ENCODE results near the gene SPRED2. TPM values are rescaled to one million over a fixed set of nuclear protein-coding genes. Genes with fewer than 3 reads are reported as not detected.

Gene SPRED2
- total RNA-seq, 1 donor from 2014 or later = 11.1 TPM

DNA sequence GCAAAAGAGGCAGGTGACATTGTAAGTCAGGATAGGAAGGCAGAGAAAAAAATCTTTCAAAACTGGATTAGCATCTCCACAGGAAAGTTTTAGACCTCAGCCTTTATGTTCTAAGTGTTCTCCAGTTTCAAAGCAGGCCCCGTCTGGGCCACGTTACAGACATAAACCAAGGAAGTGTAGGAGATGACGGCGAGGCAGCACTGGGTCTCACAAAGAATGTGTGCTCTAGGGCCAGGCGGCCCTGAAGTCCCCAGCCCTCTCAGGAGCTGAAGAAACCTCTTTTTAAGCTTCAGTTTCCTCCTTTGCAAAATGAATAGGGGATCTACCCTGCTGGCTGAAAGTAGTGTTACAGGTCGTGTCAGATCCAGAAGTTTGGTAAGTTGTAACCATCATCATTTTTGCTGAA, 81.7 kb downstream of the SPRED2 start:
- H3K4me3 ChIP-seq (ENCODE audit: low read depth, low read length) = no peak overlapping the region
- no peak for DNase-seq (ENCODE audit: low read depth)
- TF ChIP-seq, protein P1, sequence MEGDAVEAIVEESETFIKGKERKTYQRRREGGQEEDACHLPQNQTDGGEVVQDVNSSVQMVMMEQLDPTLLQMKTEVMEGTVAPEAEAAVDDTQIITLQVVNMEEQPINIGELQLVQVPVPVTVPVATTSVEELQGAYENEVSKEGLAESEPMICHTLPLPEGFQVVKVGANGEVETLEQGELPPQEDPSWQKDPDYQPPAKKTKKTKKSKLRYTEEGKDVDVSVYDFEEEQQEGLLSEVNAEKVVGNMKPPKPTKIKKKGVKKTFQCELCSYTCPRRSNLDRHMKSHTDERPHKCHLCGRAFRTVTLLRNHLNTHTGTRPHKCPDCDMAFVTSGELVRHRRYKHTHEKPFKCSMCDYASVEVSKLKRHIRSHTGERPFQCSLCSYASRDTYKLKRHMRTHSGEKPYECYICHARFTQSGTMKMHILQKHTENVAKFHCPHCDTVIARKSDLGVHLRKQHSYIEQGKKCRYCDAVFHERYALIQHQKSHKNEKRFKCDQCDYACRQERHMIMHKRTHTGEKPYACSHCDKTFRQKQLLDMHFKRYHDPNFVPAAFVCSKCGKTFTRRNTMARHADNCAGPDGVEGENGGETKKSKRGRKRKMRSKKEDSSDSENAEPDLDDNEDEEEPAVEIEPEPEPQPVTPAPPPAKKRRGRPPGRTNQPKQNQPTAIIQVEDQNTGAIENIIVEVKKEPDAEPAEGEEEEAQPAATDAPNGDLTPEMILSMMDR (conservative IDR thresholded peaks at IDR 0.05; ENCODE audit: low read depth, low read length) = peak; percentile 36

DNA sequence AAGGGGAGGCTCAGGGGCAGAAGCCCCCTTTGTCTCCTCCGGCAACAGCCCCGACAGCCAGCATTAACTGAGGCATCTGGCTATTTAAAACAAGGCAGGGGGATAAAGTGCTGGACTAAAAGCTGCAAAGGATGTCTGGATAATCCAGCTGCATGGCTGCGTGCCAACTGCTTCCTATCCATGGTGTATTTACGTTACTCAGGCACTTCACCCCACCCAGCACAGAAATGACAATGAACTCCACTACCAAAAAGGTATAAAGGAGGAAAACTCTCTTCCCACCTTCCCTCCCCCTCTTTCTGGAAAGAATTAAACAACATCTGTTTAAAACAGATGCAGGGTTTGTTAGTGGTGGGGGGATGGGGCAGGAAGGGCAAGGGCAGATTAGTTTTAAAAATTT, 82.5 kb downstream of the SPRED2 start:
- H3K4me3 ChIP-seq (ENCODE audit: low read depth, low read length) = no peak overlapping the region
- TF ChIP-seq, protein P1 (conservative IDR thresholded peaks at IDR 0.05; ENCODE audit: low read depth, low read length) = no peak
- DNase-seq (ENCODE audit: low read depth) = no peak

DNA sequence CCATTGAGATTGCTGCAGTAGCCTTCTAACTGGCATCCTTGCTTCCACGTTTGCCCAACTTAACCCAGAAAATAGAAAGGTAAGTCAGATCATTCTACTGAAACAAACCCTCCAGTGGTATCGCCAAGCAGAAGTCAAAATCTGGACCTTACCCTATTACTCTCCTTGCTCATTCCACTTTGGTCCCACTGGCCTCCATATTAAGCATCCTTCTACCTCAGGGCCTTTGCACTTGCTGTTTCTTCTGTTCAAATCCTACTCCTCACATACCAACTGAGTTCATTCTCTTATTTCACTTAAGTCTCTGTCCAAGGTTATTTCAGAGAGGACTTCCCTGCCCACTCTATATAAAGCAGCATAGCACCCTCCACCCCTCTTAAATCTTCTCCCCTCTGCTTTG, 84.5 kb downstream of the SPRED2 start:
- H3K4me3 ChIP-seq (ENCODE audit: low read depth, low read length) = no peak overlapping the region
- DNase-seq (ENCODE audit: low read depth) = no peak
- TF ChIP-seq, protein P1 (conservative IDR thresholded peaks at IDR 0.05; ENCODE audit: low read depth, low read length) = no peak

DNA sequence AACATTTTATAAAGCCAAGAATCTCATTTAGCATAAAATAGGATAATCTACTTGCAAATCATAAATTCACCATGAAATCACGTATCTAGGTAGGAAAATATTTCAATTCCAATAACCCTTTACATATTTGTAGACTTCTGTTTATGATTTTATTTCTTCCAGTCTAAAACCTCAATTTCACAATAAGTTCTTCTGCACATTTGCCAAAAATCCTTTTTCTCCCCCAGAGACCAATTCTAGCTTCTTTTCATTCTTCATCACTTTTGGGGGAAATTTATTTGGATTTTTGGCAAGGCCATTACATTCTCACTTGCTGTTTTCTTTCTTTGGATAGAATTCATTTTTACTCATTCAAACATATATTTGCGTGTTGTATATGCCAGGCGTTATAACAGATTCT, 86.8 kb downstream of the SPRED2 start:
- TF ChIP-seq, protein P1 (conservative IDR thresholded peaks at IDR 0.05; ENCODE audit: low read depth, low read length) = no peak
- H3K4me3 ChIP-seq (ENCODE audit: low read depth, low read length) = no peak overlapping the region
- DNase-seq (ENCODE audit: low read depth) = no peak

DNA sequence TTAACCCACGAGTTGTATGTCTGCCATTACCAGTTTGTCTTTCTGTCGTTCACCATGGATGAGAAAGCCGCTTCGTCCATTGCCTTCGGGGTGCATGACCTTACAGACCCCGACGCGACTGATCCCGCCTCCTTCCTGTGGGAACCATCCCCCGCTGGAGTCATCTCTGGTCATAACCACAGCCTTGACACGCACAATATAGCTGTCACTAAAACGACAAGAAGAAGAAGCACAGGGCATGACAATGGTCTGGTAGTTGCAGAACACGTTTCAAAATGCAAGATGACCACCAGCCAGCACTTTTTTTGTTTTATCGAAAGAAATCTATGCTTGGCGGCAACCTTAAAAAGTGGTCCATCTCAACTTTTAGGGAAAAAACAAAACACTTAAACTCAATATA, 87.7 kb downstream of the SPRED2 start:
- DNase-seq (ENCODE audit: low read depth) = no peak
- H3K4me3 ChIP-seq (ENCODE audit: low read depth, low read length) = no peak overlapping the region
- TF ChIP-seq, protein P1 (conservative IDR thresholded peaks at IDR 0.05; ENCODE audit: low read depth, low read length) = no peak

DNA sequence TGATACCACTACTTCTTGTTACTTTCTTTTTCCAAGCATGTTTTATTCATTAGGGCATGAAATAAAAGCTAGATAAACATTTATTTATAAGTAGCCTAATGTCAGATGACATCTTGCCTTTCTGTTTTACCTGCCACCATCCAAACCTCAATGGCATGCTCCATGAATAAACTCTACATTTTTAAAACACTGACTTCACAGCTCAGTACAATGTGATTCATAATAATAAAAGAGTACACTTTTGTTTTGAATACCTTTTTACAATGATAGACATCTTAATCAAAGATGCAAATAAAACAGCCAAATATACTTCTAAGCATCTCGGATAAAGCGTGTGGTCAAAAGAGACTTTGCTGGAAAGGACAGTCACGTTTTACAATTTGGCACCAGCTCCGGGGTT, 88.2 kb downstream of the SPRED2 start:
- no peak overlapping the region for H3K4me3 ChIP-seq (ENCODE audit: low read depth, low read length)
- DNase-seq (ENCODE audit: low read depth) = no peak
- TF ChIP-seq, protein P1 (conservative IDR thresholded peaks at IDR 0.05; ENCODE audit: low read depth, low read length) = no peak

DNA sequence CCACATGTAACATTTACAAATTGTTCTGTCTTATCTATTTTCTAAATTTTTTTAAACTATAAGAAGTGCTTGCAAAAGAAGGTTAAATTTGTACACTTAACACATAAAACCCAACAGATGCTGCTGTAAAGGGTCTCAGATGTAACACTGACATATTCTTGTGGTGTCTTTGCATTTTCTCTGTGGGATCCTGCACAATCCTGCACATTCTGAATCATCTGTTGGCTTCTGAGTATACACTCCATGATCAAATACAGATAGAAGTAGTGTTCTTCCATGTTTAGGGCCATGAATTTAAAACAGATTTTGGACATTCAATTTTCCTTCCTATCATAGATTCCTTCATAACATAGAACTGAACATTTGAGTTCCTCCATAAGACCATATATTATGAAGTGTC, 89.0 kb downstream of the SPRED2 start:
- DNase-seq (ENCODE audit: low read depth) = no peak
- TF ChIP-seq, protein P1 (conservative IDR thresholded peaks at IDR 0.05; ENCODE audit: low read depth, low read length) = no peak
- no peak overlapping the region for H3K4me3 ChIP-seq (ENCODE audit: low read depth, low read length)
